Uterus (tissue), 2 donors: ENCODE results near the gene TIMP1.

Experiments
- POLR2A ChIP-seq, 2 donors: fragments of 450-650 bp; IDR thresholded peaks; one replicate each; pipeline ENCODE4 v1.6.1; 2016; ENCODE audit warnings: antibody characterized with exemption in 2 of 2, mild to moderate bottlenecking in 1 of 2, moderate library complexity in 1 of 2
- TF ChIP-seq, protein P1 (sequence below), 4 experiments: fragments of 200-600 bp in 2 of 4; fragments of 450-650 bp in 2 of 4; sonication (generic) in 2 of 4; IDR thresholded peaks; one replicate each; pipeline ENCODE4 v1.5.1; 2016 to 2019; ENCODE audit warnings: antibody characterized with exemption in 4 of 4, mild to moderate bottlenecking in 2 of 4, moderate library complexity in 1 of 4

DNA sequence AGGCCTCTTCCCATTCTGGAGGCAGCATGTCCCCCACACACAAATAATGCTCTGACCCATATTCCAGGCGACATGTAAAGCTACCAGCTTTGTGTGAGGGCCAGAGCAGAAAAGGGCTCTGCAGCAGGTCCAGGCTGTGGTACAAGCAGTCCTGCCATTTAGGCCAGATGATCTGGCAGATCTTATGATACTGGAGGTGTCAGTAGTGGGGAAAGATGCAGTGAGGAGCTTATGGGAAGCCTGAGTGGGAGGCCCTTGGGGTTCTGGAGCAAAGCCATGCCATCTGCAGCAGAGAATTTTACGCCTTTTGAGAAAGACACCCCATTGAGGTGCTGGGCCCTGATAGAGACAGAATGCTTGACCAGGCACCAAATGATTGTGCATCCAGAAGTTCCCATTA, 29.7 kb downstream of the TIMP1 start:
- TF ChIP-seq, protein P1, sequence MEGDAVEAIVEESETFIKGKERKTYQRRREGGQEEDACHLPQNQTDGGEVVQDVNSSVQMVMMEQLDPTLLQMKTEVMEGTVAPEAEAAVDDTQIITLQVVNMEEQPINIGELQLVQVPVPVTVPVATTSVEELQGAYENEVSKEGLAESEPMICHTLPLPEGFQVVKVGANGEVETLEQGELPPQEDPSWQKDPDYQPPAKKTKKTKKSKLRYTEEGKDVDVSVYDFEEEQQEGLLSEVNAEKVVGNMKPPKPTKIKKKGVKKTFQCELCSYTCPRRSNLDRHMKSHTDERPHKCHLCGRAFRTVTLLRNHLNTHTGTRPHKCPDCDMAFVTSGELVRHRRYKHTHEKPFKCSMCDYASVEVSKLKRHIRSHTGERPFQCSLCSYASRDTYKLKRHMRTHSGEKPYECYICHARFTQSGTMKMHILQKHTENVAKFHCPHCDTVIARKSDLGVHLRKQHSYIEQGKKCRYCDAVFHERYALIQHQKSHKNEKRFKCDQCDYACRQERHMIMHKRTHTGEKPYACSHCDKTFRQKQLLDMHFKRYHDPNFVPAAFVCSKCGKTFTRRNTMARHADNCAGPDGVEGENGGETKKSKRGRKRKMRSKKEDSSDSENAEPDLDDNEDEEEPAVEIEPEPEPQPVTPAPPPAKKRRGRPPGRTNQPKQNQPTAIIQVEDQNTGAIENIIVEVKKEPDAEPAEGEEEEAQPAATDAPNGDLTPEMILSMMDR (IDR thresholded peaks at IDR 0.05), result no peak
- no peak for TF ChIP-seq POLR2A (IDR thresholded peaks at IDR 0.05)
